Measurements from ENCODE around the gene TRAM2.

TRAM2 gene

DNA sequence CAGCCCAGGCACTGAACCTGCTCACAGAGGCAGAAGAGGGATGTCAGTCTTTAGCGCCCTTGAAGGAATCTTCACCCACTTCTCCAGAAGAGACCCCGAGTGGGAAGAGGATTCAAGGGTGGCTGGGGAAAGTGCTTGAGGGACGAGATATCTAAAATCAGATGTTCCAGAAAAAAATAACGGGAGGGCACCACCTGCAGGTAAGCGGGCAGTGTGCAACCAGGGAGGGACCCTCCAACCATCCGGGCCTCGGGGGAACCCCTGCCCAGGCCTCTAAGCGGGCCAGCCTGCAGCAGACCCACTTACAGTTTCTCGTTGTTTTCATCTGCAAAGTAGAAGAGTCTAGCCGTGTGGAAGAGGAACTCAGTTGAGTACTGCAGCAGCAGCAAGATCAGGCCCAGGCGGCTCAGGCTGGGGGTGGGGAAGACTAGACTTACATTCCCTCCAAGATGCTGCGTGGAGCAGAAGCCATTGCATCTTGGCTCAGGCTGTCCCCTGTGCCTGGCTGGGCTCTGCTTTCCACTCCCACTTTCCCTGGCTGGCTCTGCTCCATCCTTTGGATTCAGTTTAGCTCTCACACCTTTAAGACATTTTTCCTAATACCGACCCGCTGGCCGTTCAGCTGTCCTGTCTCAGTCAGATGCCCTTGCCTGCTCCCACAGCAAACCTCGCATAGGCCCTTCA lies 71.0 kb downstream of the TRAM2 start:
- no peak for DNase-seq

DNA sequence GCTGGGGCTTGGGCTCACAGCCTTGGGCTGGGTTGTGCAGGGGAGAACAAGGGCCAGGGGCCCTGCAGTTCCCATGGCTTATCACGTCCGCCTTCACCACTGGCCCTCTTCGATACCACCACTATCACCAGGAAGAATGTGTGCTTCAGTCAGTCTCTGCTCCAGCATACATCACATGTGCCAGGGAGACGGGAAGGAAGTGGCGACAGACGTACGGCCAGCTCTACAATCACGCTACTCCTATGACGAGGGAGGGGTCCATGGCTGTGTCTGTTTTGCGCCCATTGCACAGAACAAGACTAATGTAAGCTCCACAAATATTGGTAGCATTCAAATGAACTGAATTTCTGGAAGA lies 72.1 kb downstream of the TRAM2 start:
- no peak for DNase-seq

DNA sequence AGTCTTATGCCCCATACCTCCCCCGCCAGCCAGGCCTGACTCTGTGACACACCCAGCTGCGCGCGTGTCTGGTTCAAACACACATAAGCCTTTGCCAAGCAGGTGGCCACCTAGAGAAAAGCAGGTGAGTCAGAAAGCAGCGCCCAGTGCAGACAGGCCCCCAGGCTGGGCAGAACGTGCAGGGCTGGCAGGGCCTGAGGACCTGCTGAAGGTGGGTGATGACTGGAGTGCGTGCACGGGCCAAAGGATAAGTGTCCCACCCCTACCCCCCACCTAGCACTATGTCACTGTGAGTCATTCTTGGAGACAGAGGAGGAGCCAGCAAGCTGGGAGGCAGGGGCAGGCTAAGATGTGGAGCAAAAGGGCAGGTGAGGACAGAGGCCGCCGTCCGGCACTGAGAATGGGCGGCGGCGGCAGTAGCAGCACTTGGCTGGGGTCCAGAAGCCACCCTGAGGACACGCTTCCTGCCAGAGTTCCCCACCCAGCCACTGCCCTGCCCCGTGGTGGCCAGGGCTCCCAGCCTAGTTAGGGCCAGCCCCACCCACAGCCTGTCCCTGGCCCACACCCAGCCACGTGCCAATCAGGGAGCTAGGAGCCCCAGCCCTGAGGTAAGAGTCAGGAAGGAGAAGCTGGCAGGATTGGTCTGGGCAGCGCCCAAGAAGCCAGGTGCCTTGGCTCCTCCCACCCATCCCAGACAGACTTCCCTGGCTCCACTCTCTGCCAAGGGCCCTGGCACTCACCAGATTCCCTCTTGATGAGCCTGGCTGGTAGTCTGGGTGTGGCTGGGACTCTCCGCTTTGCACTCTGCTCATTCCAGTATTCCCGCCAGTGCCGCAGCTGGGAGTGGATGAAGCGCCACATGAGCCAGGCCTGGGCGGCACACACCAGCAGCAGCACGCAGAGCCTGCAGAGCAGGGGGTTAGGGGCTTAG lies 72.7 kb downstream of the TRAM2 start:
- DNase-seq, result no peak

DNA sequence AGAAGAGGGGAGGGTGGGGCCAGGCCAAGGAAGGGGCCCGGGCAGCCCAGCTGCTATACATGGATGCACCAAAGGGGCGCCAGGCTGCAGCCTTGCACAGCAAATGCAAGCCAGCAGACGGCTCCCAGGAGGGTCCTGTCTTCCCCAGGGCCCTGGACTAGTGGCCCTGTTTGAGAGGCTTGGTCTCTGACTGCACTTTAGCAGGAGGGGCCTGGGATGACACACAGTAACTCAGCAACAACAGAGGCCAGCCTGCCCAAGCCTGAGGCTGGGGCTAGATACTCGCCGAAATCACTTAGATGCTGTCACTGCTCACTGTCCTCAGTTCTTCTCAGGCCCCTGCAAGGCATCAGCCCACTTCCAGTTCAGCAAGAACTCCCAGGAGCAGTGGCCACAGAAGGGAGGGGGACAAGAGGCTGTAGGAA lies 73.5 kb downstream of the TRAM2 start:
- no peak for DNase-seq

DNA sequence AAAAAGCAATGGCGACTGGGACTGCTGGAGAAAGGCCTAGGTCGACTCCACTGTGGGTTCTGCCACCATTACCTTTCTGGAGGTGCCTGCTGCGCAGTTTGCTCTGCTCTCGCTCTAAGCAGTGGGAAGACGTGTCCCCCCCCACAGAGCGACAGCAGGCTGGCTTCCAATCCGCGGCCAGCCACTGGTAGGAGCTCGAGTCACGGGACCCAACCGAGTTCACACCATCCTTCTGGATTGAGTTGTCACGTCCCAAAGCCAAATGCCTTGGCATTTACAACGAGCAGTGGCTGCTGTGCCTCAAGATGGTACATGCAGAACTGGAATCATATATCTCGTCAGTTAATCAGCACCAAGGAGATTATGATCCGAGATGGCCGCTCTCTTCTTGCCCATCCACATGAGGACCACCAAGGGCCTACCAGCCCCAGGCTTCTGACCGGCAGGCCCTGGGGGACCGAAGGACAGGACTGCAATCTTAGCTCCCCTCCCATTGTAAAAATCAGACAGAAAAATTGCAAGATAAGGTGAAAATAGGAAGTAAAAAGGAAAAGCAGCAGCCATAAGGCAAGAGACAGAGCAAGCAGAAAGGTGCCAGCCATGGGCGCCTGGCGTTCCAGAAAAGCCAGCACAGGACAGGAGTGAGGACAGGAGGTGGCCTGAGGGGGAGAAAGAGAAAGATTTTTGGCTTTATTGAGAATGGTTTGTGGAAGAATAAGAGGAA lies 74.4 kb downstream of the TRAM2 start:
- no peak for DNase-seq

DNA sequence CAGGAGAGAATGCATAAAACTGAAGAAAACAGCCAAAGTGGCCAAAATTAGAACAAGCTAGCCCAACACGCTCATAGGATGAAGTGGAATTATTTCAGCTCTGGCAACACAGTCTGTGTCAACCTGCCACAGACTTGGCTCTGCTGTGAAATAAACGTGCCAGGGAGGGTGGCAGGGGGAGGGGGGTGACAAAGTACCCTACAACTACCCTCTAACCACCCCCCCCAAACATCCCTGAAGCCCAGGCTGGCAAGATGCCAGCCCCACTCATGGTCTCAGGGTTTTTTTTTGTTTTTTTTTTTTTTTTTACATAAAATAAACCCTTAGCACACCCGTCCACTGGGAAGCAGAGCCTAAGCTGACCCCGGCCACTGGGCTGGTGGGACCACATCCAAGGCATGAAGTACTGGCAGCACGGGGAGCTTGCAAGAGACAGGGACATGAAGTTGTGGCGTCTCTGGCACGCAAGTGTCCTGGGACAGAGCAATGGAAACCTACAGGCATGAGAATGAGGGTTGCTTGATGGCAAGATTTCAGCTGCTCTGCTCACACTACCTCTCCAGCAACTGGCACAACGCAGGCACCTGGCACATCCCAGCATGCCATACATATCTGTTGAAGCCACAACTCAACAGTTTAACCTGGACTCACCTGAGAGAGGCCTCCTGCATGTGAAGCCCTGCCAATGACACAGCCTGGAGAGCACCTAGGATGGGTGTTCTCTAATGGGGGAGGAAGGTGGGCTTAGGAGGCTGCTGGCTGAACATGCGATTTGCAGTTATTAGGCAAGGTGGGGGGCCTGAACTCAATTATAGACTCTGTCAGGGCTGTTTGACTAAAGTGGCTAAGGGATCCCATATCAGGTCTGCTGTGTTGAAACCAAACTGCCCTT lies 76.4 kb downstream of the TRAM2 start:
- no peak for DNase-seq

DNA sequence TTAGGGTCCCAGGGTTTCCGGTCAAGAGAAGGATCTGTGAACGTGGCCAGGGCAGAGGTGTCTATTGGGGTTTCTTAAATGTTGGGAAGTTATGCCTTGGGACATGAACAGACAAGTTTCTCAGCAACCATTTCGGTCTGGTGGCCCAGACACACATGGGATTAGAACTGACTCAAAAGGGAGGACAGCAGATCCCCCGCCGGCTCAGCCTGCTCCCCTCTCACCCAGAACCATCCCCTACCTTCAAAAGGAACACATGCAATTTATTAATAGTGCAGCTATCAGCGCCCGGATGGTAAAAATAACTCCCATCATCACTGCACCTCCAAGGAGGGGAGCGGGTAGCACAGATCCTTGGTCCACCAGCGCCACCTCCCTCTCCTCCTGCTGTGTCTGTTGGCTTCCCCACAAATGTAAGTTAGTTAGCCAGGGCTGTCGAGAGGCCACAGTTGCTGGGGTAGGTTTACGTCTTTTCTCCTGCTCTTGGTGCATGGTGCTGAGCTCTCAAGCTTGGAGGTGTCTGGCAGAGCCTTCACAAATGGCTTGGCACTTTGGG lies 77.1 kb downstream of the TRAM2 start:
- DNase-seq, result no peak

DNA sequence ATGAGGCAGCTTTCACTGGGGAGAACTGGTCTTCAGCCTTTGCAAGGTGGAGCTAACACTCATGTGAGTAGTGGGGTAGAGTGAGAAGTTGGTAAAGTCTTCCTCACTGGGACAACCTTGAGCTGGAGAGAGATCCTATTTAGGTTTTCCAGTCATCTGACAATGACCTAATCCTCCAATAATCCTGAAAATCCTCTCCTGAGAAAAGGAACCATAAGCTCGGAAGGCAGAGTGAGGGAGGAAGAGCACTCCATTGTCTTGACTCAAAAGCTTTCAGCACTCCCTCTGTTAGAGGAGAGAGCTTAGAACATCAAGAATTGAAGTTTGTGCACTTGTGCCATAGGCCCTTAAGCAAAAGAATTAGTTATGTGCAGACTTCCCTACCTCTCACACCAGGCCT lies 77.8 kb downstream of the TRAM2 start:
- DNase-seq, result no peak

DNA sequence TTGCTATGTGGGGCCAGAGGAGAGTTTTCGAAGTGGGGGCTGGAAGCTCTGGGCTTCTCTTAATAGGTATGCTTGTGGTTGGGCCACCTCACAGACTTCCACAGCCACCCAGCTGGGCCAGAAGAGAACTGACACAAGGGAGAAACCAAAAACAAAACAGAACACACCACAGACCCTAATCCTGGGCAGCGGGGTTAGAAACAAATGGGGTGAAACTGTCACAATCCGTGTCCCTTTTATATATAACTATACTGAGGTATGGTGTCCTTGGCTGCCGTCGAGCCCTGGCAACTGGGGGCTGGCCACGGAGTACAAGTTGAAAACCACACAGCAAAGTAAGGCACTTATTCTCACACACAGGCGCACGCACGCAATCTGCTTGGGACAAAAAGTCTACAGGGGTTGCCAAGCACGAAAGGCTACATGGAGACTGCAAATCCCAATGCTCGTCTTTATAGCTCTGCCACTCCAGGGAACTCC lies 78.3 kb downstream of the TRAM2 start:
- DNase-seq, result no peak

DNA sequence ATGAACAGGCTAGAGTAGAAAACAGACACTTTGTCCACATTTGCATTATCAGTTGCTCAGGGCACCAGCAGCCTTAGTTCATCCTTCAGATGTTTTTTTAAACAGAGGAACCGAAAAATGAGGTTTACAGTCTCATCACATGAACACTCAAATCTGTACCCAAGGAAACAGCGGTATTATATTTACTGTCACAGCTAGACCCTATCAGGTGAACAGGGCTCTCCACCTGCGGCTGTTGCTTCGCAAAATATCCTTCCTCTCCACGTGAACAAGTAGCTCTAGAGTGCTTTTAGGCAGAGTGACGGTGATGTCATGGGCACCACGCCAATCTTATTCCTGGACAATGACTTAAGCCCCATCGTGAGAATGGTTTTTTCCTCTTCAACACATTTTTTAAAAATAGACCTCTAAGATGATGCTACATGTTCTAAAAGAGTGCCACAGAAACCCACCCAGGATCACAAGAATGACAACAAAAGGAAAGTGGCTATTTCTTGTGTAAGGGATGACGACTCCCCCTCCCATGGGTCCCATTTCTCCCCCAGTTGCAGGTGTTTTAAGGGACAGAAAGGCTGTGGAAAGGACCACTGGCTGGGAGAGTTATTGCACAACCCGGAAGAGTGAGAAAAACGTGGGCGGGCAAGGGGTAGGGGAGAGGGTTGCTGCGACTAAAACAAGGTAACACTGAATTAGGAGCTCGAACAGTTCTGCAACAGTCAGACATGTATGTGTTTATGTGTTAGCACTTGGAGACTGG lies 79.0 kb downstream of the TRAM2 start:
- no peak for DNase-seq

DNA sequence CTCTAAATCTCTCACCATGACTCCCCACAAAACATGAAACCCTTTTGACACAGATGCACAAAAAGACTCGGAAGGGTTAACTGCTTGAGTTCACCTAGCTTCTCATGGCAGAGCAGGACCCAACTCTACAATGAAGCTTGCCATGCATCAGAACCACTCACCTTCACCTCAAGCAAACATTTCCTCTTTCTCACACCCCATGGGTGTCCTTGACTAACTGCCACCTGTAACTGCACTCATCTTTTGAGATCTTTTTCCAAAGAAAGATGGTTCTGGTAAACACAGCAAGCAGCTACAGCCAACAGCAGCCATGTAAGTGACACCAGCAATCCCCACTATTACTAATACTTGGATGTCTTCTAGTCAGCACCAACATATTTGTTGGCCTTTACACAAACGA lies 80.2 kb downstream of the TRAM2 start:
- DNase-seq, result no peak

DNA sequence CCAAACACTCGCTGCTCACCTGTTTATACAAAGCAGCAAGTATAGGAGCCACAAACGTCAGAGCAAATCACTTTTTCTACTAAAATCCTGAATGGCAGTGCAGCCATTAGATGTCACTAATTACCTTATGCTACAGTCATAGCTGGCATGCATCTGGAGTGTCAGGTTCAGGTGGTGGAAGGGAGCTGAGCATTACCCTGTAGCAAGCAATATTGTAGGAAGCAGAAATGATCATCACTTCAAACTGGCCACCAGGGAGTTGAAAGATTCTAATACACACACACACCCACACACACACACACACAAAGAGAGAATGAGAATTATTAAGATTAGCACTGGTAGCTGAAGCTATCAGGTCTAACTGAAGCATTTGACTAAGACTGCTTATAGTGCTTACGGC lies 80.9 kb downstream of the TRAM2 start:
- no peak for DNase-seq

DNA sequence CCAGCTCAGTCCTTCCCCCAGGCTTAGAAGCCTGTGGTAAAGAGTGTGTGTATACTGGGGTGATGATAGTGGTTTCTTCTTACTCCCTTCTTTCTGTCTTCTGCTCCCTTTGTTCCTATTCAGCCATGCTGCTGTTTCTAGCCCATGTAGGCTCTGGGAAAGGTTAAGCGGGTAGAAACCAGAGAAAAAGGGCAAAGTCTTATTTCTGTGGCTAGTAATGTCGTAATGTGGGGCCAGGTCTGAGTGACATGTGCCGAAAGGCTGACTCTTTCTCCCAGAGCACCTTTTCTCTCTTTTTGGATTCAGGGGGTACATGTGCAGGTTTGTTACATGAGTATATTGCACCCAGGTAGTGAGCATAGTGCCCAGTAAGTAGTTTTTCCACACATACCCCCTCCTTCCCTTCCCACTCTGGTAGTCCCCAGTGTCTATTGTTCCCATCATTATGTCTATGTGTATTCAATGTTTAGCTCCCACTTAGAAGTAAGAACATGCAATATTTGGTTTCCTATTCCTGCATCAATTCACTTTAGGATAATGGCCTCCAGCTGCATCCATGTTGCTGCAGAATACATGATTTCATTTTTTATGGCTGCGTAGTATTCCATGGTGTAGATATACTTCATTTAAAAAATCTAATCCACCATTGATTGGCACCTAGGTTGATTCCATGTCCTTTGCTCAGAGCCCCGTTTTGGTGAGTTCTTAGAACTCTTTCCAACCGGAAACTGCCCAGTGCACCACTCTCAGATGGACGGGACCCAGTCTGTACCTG lies 82.4 kb downstream of the TRAM2 start:
- no peak for DNase-seq

DNA sequence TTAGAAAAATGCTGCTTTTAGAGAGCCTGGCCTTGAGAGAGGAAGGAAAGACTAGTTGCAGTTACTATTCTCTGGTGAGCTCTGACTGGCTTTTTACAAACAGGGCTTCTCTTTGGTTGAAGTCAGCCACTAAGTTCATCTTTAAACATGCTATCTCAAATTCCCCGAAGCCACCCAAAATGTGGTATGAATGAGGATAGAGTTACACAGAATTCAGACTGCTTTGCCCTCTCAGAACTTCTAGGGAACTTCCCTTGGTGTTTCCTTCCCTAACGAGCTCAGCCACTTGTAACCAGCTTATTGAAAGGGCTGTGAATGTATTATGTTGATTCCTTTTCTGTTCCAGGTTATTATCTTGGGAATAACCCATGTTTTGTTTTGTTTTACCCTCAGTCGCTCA lies 83.2 kb downstream of the TRAM2 start:
- no peak for DNase-seq

DNA sequence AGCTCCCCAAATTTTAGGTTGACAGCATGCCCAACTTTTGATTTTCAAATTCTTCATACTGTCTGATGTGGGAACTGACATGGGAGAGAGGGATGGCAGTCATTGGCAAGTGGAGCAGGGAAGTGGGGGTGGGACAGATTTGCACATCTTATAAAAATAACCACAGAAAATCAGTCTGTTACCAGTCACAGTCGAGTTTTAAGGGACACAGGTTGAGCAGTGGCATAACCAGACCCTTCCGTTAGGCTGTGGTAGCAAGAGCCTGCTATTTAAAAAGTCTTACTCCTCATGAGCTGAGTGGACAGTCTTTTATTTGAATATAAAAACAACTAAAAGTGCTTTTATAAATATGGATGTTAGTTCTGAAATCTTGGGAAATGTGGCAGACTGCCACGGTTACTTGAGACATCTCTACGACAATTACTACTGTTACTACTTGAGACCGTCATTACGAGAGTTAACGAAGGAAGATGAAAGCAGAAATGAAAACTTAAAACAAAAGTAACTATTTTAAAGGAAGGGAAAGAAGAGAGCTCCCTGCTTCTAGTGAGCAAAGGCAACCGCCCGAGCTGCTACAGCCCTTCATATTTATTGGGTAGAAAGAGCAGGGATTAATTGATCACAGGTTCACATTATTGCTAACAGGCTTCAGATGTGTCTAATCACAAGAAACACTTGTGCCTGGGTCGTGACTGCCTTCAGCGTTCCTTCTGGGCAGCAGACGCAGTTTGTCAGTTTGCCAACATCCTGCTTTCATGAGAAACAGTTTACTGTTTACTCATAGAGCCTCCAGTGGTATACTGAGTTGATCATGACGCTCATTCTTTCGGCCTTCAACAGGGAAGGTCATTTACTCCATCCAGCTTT lies 85.4 kb downstream of the TRAM2 start:
- DNase-seq, result no peak

DNA sequence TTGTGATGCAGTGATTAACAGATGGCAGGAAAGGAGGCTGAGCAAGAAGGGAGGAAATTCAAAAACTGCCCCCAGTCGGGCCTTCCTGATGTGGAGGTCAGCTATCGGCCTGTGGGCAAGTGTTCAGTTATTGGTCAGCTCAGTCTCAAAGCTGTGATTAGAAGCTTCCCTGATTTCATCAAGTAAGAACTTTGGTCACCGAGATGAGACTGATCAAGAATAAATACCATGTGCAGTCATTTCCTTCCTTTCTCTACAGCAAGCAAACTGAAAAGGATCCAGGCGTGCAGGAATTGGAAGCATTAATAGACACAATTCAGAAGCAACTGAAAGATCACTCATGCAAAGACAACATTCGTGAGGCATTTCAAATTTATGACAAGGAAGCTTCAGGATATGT lies 87.0 kb downstream of the TRAM2 start:
- no peak for DNase-seq

DNA sequence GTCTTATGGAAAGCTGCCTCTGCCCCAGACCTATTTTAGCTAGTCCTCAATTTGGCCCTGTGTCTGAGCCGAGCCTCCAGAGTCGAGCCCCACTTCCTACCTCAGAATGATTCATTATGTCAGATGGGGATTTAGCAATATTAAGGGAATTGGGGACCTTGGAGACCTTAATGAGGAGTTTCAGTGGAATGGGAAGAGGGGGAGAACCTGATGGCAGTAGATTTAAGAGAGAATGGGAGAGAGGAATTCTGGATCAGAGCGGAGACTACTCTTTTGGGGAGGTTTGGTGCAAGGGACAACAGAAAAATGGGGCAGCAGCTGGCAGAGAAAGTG lies 93.2 kb downstream of the TRAM2 start:
- no peak for DNase-seq

DNA sequence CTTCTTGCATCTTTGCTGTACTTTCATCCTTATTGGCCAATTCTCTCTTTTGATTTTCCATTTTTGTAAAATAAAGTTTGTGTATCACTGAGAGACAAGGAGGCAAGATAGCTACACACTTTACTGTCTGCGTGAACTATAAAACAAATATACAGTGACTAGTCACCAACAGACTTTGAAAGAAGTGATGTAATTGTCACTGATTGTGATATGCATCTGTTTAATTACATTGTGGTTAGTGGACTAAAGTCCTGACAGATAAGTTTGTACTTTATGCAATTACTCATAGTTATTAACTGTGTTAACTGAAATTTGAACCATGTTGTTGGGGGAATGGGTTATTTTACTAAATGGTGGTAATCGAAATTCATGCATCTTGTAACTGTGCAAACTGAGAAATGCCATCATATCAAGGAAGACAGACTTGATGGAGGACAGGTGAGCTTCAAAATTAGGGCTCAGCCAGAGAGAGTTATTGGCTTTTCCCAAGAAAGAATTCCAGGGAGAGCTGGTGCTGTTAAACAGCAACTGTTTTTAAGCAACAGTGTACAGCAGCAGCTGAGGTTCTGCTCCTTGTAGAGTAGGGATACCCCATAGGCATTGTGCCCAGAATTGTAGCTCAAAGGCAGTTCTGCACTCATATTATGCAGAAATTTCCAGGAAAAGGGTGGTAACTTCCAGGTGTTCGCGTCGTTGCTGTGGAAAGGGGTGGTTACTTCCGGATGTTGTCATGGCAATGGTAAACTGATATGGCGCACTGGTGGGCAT lies 93.8 kb downstream of the TRAM2 start:
- DNase-seq, result no peak

DNA sequence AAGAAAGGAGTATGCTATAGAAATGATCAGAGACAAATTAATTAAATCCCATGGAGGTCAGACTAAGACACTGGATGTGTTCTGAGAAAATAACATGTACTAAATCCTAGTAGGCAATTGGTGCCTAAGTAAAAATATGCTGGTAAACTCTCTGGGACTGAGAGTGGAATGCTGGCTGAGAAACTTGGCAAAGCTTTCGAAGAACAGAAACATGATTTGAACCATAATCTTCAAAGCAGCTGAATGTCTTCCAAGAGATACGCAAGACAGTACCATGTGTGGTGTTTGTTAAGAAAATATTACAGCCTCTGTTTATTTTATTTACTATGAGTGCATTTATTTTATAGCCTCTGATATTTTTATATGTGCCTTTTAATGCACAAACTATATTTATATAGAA lies 101.6 kb downstream of the TRAM2 start:
- DNase-seq, result no peak
